ENCODE data around the gene ERGIC2.
"Not testable (repeated sequence)": the region's sequence is repeated elsewhere in the genome, so short reads cannot be mapped to it uniquely, and the experiment has no call there.

ERGIC2 gene

DNA sequence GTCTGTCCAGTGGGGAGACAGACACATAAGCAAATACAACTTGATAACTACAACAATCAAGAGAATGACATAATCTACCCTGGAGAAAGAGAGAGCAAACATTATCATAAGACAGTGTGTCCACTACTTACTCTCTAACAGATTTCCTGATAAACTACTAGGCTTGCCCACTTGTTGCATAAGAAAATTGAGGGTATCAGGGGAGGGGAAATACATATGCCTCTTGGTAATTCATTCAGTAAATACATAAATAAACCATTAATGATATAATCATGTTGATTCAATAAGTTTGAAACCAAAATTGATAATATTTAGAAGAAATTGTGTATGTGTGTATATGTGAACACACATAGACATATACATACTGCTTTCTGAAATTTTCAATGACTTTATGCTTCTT lies 76.6 kb downstream of the ERGIC2 start:
- DNase-seq (ENCODE audit: low read depth in 2 of 3, low spot score in 2 of 3) = no peak

DNA sequence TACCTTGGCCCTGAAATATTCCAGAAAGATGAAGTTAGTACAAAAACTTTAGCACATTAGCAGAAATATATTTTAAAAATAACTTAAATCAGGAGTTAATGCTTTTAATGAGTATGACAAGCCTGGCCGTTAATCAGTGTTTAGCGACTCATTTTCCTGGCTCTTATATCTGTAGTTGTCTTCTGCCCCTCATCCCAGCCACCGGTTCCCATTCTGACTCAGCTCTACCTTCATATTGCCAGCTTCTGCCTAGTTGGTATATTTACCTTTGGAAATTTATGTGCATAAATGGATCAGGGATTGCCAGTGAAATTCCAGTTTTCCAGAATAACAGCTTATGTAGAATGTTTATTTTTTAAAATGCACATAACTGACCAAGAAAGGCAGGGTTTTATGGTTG lies 79.9 kb downstream of the ERGIC2 start:
- no peak for DNase-seq (ENCODE audit: low read depth in 2 of 3, low spot score in 2 of 3)

DNA sequence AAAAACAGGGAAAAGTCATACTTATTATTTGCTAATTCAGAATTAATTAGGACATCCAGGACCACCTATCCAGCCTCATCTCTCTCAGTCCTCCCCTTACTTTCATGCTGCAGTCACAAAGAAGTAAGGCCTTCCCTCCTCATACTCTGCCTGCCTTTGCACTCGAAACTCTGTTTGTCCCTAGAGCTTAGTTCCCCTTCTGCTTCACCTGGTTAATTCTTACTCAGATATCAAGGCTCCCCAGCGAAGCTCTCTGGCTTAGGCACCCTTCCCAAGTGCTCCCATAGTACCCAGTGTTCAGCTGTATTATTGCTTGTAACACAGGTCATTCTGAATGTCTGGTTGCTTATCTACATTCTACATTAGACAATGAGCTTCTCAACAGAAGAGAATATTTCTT lies 81.3 kb downstream of the ERGIC2 start:
- DNase-seq (ENCODE audit: low read depth in 2 of 3, low spot score in 2 of 3) = no peak

DNA sequence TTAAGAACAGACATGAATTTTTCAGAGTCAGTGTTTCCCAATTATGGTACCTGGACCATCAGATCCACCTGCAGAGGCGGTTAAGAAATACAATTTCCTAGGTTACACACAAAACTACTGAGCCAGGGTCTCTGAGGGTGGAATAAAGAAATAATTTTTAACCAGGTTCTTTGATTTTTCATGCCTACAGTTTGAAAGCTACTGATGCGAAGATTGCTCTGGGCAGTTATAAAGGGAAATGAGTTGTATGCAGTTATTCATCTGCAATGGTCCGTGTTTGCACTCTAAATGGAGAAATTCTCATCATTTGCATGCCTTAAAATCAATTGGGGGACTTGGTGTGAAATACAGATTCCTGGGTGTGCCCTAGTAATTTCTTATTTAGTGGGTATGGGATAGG lies 89.7 kb downstream of the ERGIC2 start:
- DNase-seq (ENCODE audit: low read depth in 2 of 3, low spot score in 2 of 3) = no peak

DNA sequence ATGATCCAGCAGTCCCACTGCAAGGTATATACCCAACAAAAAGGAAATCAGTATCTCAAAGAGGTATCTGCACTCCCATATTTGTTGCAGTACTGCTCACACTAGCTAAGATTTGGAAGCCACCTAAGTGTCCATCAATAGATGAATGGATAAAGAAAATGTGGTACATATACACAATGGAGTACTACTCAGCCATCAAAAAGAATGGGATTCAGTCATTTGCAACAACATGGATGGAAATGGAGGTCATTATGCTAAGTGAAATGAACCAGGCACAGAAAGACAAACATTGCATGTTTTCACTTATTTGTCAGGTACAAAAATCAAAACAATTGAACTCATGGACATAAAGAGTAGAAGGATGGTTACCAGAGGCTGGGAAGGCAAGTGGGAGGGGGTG lies 90.5 kb downstream of the ERGIC2 start:
- DNase-seq (ENCODE audit: low read depth in 2 of 3, low spot score in 2 of 3) = not testable (repeated sequence)

DNA sequence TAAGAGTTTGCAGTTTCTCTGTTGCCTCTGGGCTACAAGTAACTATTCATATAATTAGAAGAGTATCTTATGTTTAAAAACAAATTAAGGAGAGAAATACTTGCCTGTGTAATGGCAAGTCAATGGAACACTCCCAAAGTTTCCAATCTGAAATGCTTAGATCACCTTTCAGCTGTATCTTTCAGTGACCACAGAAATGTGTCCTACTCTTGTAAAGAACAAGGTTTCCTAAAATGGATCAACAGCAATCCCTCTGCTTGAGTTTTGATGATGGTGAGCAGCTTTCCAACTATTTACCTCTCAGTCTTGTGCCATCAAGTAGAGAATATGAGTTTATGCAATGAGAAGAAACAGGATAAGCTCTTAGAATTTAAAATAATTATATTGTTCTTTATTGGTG lies 92.9 kb downstream of the ERGIC2 start:
- DNase-seq (ENCODE audit: low read depth in 2 of 3, low spot score in 2 of 3) = no peak

DNA sequence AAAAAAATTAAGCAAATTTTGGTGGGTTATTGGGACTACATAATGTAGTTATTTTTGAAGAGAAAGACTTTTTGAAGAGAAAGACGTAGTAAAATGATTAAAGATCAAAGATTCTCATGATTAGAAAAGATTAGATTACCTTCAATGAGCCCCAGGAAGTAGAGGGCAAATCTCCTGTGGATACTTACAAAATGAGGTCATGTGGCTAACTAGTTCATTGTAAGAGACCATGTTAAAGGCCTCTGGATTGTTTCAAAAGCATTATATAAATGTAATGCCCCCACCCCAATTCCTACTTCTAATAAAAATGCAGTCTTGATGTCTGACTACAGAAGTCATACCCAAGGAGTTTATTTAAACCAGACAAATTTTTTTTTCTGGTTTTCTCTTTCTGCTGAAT lies 93.3 kb downstream of the ERGIC2 start:
- no peak for DNase-seq (ENCODE audit: low read depth in 2 of 3, low spot score in 2 of 3)

All from activated CD8-positive, alpha-beta memory T cell treated with anti-CD3 and anti-CD28 coated beads for 48 hours (primary cell).